ENCODE measurements around the gene GAB3.
"Not testable (repeated sequence)": the region's sequence is repeated elsewhere in the genome, so short reads cannot be mapped to it uniquely, and the experiment has no call there.

DNA sequence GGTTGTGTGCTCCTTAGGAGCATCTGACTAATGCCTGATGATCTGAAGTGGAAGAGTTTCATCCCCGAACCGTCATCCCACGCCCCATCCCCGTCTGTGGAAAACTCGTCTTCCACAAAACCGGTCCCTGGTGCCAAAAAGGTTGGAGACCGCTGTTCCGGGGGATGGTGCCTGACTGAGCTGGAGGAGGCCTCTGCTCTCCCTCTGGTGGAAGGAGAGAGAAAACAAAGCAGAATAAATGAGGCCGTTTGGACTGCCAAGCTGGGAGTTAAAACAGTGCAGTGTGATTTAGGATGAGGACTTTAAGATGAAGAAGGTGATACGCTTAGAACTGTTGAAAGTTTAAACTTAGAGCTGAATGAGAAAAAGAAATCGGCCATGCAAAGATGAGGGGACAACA lies 117.2 kb downstream of the GAB3 start:
- not testable (repeated sequence) for TF ChIP-seq POLR2A (IDR thresholded peaks at IDR 0.05)
- TF ChIP-seq, protein P1, sequence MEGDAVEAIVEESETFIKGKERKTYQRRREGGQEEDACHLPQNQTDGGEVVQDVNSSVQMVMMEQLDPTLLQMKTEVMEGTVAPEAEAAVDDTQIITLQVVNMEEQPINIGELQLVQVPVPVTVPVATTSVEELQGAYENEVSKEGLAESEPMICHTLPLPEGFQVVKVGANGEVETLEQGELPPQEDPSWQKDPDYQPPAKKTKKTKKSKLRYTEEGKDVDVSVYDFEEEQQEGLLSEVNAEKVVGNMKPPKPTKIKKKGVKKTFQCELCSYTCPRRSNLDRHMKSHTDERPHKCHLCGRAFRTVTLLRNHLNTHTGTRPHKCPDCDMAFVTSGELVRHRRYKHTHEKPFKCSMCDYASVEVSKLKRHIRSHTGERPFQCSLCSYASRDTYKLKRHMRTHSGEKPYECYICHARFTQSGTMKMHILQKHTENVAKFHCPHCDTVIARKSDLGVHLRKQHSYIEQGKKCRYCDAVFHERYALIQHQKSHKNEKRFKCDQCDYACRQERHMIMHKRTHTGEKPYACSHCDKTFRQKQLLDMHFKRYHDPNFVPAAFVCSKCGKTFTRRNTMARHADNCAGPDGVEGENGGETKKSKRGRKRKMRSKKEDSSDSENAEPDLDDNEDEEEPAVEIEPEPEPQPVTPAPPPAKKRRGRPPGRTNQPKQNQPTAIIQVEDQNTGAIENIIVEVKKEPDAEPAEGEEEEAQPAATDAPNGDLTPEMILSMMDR (IDR thresholded peaks at IDR 0.05) = not testable (repeated sequence)

Measured in right lobe of liver (tissue), 4 donors.